HUES64 (cell line): ENCODE results near the gene NR5A2.

Experiments
- H3K27ac ChIP-seq: 2 replicates; pipeline ENCODE4 v1.7.0; 2013; ENCODE audit warnings: low read depth, low read length, inconsistent platforms
- H3K27me3 ChIP-seq: 2 replicates; pipeline ENCODE4 v1.6.1; 2013; ENCODE audit warnings: mild to moderate bottlenecking, low read length; ENCODE audit not compliant: insufficient read depth
- H3K36me3 ChIP-seq: 2 replicates; pipeline ENCODE4 v1.6.1; 2013; ENCODE audit warnings: mild to moderate bottlenecking, low read length; ENCODE audit not compliant: insufficient read depth
- H3K4me1 ChIP-seq: 2 replicates; pipeline ENCODE4 v1.6.1; 2013; ENCODE audit warnings: mild to moderate bottlenecking, low read length, moderate library complexity; ENCODE audit not compliant: insufficient read depth
- H3K4me3 ChIP-seq: 2 replicates; pipeline ENCODE4 v1.5.1; 2013; ENCODE audit warnings: mild to moderate bottlenecking, low read length, moderate library complexity
- H3K9ac ChIP-seq: 2 replicates; pipeline ENCODE4 v1.6.1; 2013; ENCODE audit warnings: mild to moderate bottlenecking, low read depth, low read length
- H3K9me3 ChIP-seq: 2 replicates; pipeline ENCODE4 v1.6.1; 2013; ENCODE audit warnings: low read depth, low read length; ENCODE audit not compliant: insufficient read depth
- WGBS: fragments of 150-250, 120-280 bp; methylation state at CpG from one replicate; pipeline ENCODE4 v1.1.7; 2013; ENCODE audit warnings: missing lambda C conversion rate; 5-methylcytosine and 5-hydroxymethylcytosine counted together

The NR5A2 gene

GRCh38 chr1:200226969-200227303, 199.4 kb downstream of the NR5A2 start:
- no peaks in the 10 kb centered on the region for H3K36me3 ChIP-seq
- WGBS, result 78% methylated on average over 1 of the region's 1 CpG
- no peaks in the 10 kb centered on the region for H3K27me3 ChIP-seq
- no peak overlapping the region for H3K4me3 ChIP-seq
- no peak overlapping the region for H3K9ac ChIP-seq
- H3K27ac ChIP-seq, result no peak overlapping the region
- H3K9me3 ChIP-seq, result no peaks in the 10 kb centered on the region
- H3K4me1 ChIP-seq, result peaks cover 40% of the 10 kb centered on the region
